DMS 273 (cell line): Measurements from ENCODE around the gene OBSCN.

ENCODE experiments used
- DNase-seq: peaks from one replicate; lab custom pipeline; 2025; ENCODE audit not compliant: unreplicated experiment; lab: John Stamatoyannopoulos, UW

Gene OBSCN

DNA sequence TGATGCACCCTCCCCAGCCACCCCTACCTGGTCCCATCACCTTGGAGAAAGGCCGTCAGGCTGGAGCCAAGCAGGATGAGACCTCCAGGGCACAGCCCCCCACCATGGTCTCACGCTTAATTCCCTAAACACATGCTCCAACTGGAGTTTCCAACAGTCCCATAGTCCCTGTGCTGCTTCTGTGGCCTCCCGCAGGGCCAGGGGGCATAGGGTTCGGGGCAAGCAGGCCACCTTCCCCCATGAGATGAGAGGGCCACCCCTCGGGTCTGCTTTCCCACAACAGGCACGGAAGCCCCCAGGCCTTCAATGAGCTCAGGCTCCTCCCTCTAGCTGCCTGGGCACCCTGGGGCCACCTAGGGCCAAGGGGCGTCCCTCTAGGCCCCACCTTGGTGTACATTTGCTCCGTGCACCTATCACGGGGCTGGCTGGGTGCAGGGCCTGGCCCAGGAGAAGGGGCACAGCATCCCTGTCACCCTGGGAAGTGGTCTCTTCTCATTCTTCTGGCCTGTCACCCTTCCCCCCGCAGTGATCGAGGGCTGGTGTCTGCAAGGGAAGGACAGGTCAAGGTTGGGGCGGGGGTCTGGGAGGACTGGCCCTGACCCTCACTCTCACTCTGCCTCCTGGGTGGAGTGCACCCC lies 156.3 kb downstream of the OBSCN start:
- no peak for DNase-seq

DNA sequence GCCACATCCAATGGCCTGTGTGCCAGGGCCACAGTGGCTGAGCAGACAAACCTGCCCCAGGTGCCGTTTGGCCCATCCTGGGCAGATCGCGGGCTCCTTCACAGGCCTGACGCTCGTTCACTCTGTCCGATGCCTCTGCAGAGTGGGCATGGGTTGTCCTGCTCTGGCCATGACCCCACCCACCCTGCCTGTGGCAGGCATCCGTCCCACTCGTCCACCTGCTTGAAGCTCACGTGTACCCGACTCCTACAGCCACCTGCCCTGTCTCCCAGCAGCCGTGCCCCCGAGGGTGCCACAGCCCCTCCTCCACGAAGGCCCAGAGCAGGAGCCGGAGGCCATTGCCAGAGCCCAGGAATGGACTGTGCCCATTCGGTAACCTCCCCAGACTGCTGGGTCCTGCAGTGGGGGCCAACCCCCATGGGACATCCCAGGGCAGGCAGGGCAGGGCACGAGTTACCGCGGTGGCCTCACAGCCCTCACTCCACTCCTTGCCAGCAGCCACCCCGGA lies 156.9 kb downstream of the OBSCN start:
- DNase-seq: no peak

- DNase-seq: no peak
Measured at GRCh38 chr1:228365271-228366061, 157.6 kb downstream of the OBSCN start.

- DNase-seq: no peak
Measured at GRCh38 chr1:228366062-228366865, 158.4 kb downstream of the OBSCN start.

- DNase-seq: peak; percentile 34
Measured at GRCh38 chr1:228366866-228367741, 159.3 kb downstream of the OBSCN start.

- no peak for DNase-seq
Measured at GRCh38 chr1:228367798-228368791, 160.3 kb downstream of the OBSCN start.

GRCh38 chr1:228368801-228369607 lies 161.2 kb downstream of the OBSCN start:
- DNase-seq: no peak

DNA sequence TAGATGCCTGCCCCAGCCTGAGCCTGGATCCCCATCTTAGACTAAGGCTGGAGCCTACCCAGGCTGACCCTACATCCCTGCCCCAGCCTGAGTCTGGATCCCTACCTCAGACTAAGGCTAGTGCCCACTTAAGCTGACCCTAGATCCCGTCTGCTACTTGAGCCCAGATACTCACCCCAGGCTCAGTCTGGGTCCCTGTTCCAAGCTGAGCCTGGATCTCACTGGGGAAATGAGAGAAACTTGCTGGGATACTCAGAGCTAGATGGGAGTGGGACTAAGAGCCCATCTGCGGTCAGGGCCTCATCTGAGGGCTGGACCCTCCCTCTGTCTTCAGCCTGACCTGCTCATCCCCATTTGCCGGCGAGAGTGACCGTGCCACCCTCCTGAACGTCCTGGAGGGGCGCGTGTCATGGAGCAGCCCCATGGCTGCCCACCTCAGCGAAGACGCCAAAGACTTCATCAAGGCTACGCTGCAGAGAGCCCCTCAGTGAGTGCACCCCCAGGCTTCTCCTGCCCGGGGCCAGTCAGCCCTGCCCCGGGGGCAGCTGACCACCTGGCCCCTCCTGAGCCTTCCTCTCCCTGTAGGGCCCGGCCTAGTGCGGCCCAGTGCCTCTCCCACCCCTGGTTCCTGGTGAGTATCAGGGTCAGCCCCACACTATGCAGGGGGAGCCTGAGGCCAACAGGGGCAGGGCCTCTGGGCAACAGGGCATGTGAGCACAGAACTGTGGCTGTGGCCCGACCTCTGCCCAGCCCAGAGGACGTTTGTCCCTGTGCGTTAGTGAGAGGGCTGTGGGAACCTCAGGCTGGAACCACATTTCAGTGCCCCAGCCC lies 162.0 kb downstream of the OBSCN start:
- DNase-seq: no peak

DNA sequence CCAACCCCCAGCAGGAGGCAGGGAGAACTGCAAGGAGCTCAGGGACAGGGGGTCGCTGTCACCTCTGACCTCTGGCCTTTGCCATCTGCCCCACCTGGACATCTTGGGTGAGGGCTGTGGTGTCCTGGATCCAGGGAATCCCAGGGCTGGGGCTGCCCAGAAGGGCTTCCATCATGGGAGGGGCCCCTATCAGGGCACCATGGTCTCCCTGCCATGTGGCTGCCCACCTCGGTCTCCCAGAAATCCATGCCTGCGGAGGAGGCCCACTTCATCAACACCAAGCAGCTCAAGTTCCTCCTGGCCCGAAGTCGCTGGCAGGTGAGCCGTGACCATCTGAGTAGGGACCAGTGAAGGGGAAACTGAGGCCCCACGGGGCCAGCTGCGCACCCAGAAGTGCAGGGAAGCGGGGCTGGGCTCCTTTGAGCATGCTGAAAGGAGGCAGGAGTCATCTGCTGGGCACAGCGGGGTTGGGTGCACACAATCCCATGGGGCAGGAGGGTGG lies 162.6 kb downstream of the OBSCN start:
- DNase-seq: no peak

GRCh38 chr1:228370941-228371740 lies 163.3 kb downstream of the OBSCN start:
- peak; percentile 69 for DNase-seq

DNA sequence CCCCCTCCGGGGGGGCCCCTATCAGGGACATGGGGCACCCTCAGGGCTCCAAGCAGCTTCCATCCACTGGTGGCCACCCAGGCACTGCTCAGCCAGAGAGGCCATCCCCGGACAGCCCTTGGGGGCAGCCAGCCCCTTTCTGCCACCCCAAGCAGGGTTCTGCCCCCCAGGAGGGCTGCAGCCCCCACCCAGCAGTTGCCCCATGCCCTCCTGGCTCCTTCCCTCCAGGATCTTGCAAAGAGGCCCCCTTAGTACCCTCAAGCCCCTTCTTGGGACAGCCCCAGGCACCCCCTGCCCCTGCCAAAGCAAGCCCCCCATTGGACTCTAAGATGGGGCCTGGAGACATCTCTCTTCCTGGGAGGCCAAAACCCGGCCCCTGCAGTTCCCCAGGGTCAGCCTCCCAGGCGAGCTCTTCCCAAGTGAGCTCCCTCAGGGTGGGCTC lies 163.9 kb downstream of the OBSCN start:
- no peak for DNase-seq

DNA sequence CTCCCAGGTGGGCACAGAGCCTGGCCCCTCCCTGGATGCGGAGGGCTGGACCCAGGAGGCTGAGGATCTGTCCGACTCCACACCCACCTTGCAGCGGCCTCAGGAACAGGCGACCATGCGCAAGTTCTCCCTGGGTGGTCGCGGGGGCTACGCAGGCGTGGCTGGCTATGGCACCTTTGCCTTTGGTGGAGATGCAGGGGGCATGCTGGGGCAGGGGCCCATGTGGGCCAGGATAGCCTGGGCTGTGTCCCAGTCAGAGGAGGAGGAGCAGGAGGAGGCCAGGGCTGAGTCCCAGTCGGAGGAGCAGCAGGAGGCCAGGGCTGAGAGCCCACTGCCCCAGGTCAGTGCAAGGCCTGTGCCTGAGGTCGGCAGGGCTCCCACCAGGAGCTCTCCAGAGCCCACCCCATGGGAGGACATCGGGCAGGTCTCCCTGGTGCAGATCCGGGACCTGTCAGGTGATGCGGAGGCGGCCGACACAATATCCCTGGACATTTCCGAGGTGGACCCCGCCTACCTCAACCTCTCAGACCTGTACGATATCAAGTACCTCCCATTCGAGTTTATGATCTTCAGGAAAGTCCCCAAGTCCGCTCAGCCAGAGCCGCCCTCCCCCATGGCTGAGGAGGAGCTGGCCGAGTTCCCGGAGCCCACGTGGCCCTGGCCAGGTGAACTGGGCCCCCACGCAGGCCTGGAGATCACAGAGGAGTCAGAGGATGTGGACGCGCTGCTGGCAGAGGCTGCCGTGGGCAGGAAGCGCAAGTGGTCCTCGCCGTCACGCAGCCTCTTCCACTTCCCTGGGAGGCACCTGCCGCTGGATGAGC lies 164.5 kb downstream of the OBSCN start:
- DNase-seq: no peak

GRCh38 chr1:228373004-228373680 lies 165.3 kb downstream of the OBSCN start:
- no peak for DNase-seq

GRCh38 chr1:228373681-228374571 lies 166.1 kb downstream of the OBSCN start:
- DNase-seq: no peak
